Testis (tissue), 2 donors: Measurements from ENCODE around the gene ROS1.

ENCODE experiments used
- POLR2A ChIP-seq: fragments of 450-650 bp; IDR thresholded peaks from one replicate; pipeline ENCODE4 v1.6.1; 2017; ENCODE audit warnings: antibody characterized with exemption, mild to moderate bottlenecking, moderate library complexity
- TF ChIP-seq, protein P1 (sequence below), 3 experiments: fragments of 450-650 bp in 2 of 3; fragments of 200-600 bp in 1 of 3; sonication (generic) in 1 of 3; IDR thresholded peaks; one replicate each; pipeline ENCODE4 v1.5.1; 2016 to 2019; ENCODE audit warnings: antibody characterized with exemption in 3 of 3, mild to moderate bottlenecking in 2 of 3, moderate library complexity in 1 of 3

DNA sequence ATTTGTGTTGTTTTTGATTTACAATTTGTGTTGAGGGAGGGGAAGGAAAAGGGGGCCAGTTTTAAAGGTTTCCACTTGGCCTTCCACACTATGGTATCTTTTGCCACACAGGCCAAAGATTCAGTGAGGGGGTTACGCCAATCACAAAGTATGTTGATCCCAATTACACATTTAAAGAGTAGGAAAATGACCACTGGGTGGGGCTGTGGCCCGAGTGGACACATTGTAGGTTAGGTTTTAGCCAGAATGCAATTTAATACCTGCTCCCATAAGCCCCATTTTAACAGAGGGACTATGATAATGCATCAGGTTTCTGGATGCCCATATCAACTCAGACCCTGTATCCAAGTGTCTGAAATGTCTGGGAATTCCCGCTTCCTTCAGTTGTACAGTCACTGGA, 144.8 kb downstream of the ROS1 start:
- TF ChIP-seq, protein P1, sequence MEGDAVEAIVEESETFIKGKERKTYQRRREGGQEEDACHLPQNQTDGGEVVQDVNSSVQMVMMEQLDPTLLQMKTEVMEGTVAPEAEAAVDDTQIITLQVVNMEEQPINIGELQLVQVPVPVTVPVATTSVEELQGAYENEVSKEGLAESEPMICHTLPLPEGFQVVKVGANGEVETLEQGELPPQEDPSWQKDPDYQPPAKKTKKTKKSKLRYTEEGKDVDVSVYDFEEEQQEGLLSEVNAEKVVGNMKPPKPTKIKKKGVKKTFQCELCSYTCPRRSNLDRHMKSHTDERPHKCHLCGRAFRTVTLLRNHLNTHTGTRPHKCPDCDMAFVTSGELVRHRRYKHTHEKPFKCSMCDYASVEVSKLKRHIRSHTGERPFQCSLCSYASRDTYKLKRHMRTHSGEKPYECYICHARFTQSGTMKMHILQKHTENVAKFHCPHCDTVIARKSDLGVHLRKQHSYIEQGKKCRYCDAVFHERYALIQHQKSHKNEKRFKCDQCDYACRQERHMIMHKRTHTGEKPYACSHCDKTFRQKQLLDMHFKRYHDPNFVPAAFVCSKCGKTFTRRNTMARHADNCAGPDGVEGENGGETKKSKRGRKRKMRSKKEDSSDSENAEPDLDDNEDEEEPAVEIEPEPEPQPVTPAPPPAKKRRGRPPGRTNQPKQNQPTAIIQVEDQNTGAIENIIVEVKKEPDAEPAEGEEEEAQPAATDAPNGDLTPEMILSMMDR (IDR thresholded peaks at IDR 0.05), result no peak
- no peak for TF ChIP-seq POLR2A
